ENCODE results near the gene DMRT2. TPM values are rescaled to one million over a fixed set of nuclear protein-coding genes. Genes with fewer than 3 reads are reported as not detected.

The DMRT2 gene
- total and polyA plus RNA-seq, 2 donors (not counting 3 experiments of a cell fraction or from before 2014, with no cell fraction given): not detected

GRCh38 chr9:1100201-1100600 lies 50.0 kb downstream of the DMRT2 start:
- Histone ChIP-seq H3K79me2 (ENCODE audit: control insufficient read depth, insufficient read depth, low read length) (no peaks in the 10 kb centered on the region), H3K4me1 (ENCODE audit: control insufficient read depth, extremely low read depth, insufficient read depth, low read length) (no peaks in the 10 kb centered on the region)
- dilution Hi-C loops (cut with MboI; ENCODE audit: extremely low pct_ligation_motif_present, low sequenced_read_pairs): no loop called here

More at GRCh38 chr9:1100201-1100600, 50.0 kb downstream of the DMRT2 start:
- H3K9me3 ChIP-seq (replicated peaks; ENCODE audit: control insufficient read depth, insufficient read depth, low read length): peaks cover 4% of the 10 kb centered on the region
- H3K9ac ChIP-seq (replicated peaks; ENCODE audit: extremely low read depth, insufficient read depth, low read length): no peak overlapping the region
- H3K27me3 ChIP-seq (ENCODE audit: control insufficient read depth in 2 of 2, insufficient read depth in 2 of 2, low read length in 2 of 2): no peaks in the 10 kb centered on the region
- no peak for FAIRE-seq
- ChIA-PET POLR2A (no interaction called here), CTCF (no interaction called here)
- H3K9me1 ChIP-seq (replicated peaks; ENCODE audit: control insufficient read depth, extremely low read depth, insufficient read depth, low read length): no peaks in the 10 kb centered on the region
- no peak for TF ChIP-seq MAX (IDR thresholded peaks at IDR 0.05; ENCODE audit: insufficient read depth, insufficient read length)
- no peak for TF ChIP-seq CTCF (IDR thresholded peaks at IDR 0.05; ENCODE audit: extremely low read depth in 1 of 2, insufficient read depth in 1 of 2, low read depth in 1 of 2, low read length in 2 of 2)
- TF ChIP-seq MYC (IDR thresholded peaks at IDR 0.05; ENCODE audit: low read depth, low read length): no peak
- no peak for TF ChIP-seq POLR2A (IDR thresholded peaks at IDR 0.05; ENCODE audit: low read depth, low read length)
- no peak for TF ChIP-seq POLR2AphosphoS5 (IDR thresholded peaks at IDR 0.05; ENCODE audit: insufficient read depth, low read depth, low read length)
- TF ChIP-seq FOS (IDR thresholded peaks at IDR 0.05; ENCODE audit: borderline replicate concordance, insufficient read depth, low read length): no peak
- TF ChIP-seq JUN (IDR thresholded peaks at IDR 0.05; ENCODE audit: borderline replicate concordance, insufficient read depth, insufficient read length, low read depth): no peak
- TF ChIP-seq GATA2 (IDR thresholded peaks at IDR 0.05; ENCODE audit: insufficient read depth, insufficient read length, low read depth, low read length): no peak
- no peak for TF ChIP-seq EZH2 (IDR thresholded peaks at IDR 0.05; ENCODE audit: borderline replicate concordance, low read depth, low read length, severe bottlenecking)
- no peak overlapping the region for H3K4me3 ChIP-seq (replicated peaks in 1 of 3; ENCODE audit: insufficient read depth in 1 of 3, low read depth in 1 of 3, low read length in 3 of 3)
- H3K4me2 ChIP-seq (ENCODE audit: insufficient read depth, low read length): no peak overlapping the region
- H3K36me3 ChIP-seq (ENCODE audit: control insufficient read depth in 2 of 2, extremely low read depth in 1 of 2, insufficient read depth in 2 of 2, low read length in 2 of 2): no peaks in the 10 kb centered on the region
- no peak overlapping the region for H3K27ac ChIP-seq (ENCODE audit: insufficient read depth, low read depth, low read length)
- no peaks in the 10 kb centered on the region for H4K20me1 ChIP-seq (replicated peaks; ENCODE audit: control insufficient read depth, extremely low read depth, insufficient read depth, low read length)
- no peak overlapping the region for H2AFZ ChIP-seq (ENCODE audit: low read depth, low read length)
- BruUV-seq (replicated peaks): no TSS peak
- DNase-seq (ENCODE audit: low read depth, low spot score): no peak
- intact Hi-C loops (cut with micrococcal nuclease): no loop called here
